Left colon (tissue), 2 donors: ENCODE data around the gene INAFM1. TPM values are rescaled to one million over a fixed set of nuclear protein-coding genes. Genes with fewer than 3 reads are reported as not detected.
"Not testable (repeated sequence)": the region's sequence is repeated elsewhere in the genome, so short reads cannot be mapped to it uniquely, and the experiment has no call there.

Experiments
- ATAC-seq: fragments of 200-7000 bp; cut with Tn5 transposase; one replicate; pipeline ENCODE4 v1.9.1; 2020; ENCODE audit warnings: mild to moderate bottlenecking, moderate library complexity
- DNase-seq, 2 donors: peaks; one replicate each; pipeline ENCODE4 v3.0.0-alpha.2; 2020
- intact Hi-C, 2 donors: fragments of 100-400 bp; cut with DNase I in 1 of 2; cut with micrococcal nuclease in 1 of 2; formaldehyde crosslinking; loops; one replicate each; pipeline versions ENCODE4 v1.11.2 to v1.14.0; 2022; cut with DNase I, micrococcal nuclease
- total RNA-seq, 2 donors: library from RNA; stranded (reverse); fragmentation: NEBNext Ultra II Directional; extraction: Animal tissue kit (Norgen Biotek cat#: 25700); gene quantifications; one replicate each; pipeline ENCODE4 v1.2.1, GENCODE V29; 2021
- donor health status: DM: no; HTN: no; CAD: no.
- donor health status: DM: yes; HTN: yes; CAD: no.

Gene INAFM1
- total RNA-seq, 2 donors from 2014 or later = 13.9 to 14.1 TPM

DNA sequence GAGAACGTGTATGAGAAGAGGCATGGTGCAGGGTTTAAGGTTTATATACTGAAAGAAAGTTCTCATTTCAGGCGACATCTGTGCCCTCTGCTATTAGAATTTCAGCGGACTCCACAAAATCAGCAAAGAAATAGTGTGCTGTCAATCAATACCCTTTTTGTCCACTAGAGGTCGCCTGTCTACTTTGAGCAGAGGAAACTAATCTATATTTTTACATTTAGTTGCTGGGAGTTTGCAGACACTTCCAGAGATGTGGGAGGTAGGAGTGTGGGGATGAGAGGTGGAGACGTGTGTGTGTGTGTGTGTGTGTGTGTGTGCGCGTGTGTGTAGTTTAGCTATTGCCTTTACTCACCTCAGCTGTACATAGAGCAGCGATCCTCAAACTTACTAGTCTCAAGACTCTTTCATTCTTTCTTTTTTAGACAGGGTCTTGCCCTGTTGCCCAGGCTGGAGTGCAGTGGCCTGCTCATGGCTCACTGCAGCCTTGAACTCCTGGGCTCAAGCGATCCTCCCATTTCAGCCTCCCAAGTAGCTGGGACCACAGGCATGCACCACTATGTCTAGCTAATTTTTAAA, 9.7 kb downstream of the INAFM1 start:
- ATAC-seq = peak; percentile 46
- intact Hi-C loops = no loop called here
- no peak for DNase-seq

DNA sequence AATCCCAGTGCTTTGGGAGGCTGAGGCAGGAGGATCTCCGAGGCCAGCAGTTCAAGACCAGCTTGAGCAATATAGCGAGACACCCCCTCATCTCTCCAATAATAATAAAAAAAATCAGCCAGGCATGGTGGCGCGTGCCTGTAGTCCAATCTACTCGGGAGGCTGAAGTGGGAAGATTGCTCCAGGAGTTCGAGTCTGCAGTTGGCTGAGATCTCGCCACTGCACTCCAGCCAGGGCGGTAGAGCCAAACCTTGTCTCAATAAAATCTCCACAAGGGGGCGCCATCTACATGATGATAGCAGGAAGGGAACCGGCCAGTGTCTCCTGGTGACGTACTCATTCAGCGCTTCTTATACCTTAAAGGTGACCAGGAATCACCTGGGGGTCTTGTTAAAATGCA, 21.4 kb downstream of the INAFM1 start:
- ATAC-seq (peak; percentile 95), DNase-seq (peak; percentile 64 to 80)
- intact Hi-C loops = loop anchor here in 1 of 2 donors (10.0 kb wide), 1 partner anchor 129 kb away; no protein-coding TSS in a partner anchor

DNA sequence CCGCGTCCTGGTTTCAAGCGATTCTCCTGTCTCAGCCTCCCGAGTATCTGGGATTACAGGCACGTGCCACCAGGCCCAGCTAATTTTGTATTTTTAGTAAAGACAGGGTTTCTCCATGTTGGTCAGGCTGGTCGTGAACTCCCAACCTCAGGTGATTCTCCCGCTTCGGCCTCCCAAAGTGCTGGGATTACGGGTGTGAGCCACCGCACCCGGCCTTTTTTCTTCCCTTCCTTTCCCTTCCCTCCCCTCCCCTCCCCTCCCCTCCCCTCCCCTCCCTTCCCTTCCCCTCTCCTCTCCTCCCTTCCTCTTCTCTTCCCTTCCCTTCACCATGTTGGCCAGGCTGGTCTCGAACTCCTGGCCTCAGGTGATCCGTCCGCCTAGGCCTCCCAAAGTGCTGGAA, 26.2 kb downstream of the INAFM1 start:
- intact Hi-C loops = loop anchor here in 1 of 2 donors (10.0 kb wide), 1 partner anchor 94 kb away; no protein-coding TSS in a partner anchor
- ATAC-seq, DNase-seq: not testable (repeated sequence)

DNA sequence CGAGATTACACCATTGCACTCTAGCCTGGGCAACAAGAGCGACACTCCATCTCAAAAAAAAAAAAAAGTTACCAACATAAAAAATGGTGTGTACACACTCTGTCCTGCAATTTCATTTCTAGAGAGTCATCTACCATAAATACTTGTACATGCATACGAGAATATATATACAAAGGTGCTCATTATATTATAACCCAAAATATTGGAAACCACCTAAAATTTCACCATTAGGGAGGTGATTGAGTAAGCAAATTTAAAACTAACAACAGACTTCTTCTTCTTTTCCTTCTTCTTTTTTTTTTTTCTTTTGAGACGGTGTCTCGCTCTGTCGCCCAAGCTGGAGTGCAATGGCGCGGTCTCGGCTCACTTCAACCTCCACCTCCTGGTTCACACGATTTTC, 27.6 kb downstream of the INAFM1 start:
- intact Hi-C loops = loop anchor here in 1 of 2 donors (10.0 kb wide), 1 partner anchor 93 kb away; no protein-coding TSS in a partner anchor
- DNase-seq (no peak), ATAC-seq (no peak)

DNA sequence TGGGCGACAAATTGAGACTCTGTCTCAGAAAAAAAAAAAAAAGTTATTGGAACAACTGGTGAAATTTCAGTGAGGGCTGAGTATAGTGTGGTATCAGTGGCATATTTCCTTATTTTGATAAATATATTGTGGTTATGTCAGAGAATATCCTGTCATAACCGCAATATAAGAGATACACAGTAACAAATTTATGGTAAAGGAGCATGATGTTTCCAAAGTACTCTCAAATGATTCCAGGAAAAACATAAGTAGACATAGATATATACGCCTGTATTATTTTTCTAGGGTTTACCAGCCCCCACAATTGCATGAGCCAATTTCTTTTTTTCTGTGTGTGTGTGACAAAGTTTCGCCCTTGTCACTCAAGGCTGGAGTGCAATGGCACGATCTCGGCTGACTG, 29.3 kb downstream of the INAFM1 start:
- intact Hi-C loops = loop anchor here in 1 of 2 donors (10.0 kb wide), 1 partner anchor 91 kb away; no protein-coding TSS in a partner anchor
- no peak for ATAC-seq
- no peak for DNase-seq

DNA sequence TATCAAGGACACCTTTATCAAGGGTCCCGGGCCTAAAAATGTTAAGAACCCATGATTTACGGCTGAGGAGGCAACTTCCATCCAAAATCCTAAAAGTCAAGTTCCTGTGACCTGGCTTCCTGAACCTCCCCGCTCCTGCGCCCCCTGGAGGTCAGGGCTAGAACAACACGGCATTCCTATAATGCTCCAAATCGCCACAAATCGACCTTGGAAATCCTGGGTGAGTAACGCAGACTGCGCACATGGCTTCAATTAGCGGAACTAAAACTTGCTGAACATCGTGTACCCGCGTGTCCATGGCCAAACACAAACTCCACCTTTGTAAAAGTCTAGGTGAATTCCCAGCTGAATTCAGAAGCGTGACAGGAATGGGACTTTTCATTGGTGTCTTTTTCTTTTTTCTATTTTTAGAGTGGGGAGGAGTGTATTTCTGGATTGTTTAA, 30.6 kb downstream of the INAFM1 start:
- ATAC-seq = peak; percentile 49
- peak; percentile 48 to 68 for DNase-seq
- intact Hi-C loops = loop anchor here in 1 of 2 donors (10.0 kb wide), 1 partner anchor 89 kb away; no protein-coding TSS in a partner anchor

DNA sequence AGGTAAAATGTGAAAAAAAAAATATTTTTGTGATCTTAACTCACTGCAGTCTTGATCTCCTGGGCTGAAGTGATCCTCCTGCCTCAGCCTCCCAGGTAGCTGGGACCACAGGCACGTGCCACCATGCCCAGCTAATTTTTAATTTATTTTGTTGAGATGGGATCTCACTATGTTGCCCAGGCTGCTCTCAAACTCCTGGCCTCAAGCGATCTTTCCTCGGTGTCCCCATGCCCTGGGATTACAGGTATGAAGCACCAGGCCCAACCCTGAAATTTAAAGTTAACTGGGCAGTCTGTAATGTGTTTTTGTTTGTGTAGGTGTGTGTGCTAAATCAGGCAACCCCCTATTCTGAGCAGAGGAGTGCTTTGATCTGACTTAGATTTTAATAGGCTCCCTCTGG, 31.6 kb downstream of the INAFM1 start:
- no peak for ATAC-seq
- intact Hi-C loops = loop anchor here in 1 of 2 donors (10.0 kb wide), 1 partner anchor 88 kb away; no protein-coding TSS in a partner anchor

DNA sequence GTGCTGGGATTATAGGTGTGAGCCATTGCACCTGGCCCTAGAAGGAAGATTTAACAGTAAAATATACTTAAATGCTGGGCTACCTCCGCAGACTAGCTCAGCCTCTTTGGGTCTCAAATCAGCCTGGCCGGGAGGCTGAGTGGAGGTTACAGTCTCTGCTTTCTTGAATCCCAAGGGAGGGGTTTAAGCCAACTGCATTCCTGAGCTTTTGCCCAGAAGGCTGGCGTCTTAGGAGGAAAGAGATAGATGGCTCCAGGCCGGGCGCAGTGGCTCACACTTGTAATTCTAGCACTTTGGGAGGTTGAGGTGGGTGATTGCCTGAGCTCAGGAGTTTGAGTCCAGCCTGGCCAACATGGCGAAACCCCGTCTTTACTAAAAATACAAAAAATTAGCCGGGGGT, 34.4 kb downstream of the INAFM1 start:
- DNase-seq (no peak), ATAC-seq (no peak)
- intact Hi-C loops = loop anchor here in 1 of 2 donors (10.0 kb wide), 1 partner anchor 86 kb away; no protein-coding TSS in a partner anchor

More for the DNA sequence above, 31.6 kb downstream of the INAFM1 start:
- DNase-seq = no peak

DNA sequence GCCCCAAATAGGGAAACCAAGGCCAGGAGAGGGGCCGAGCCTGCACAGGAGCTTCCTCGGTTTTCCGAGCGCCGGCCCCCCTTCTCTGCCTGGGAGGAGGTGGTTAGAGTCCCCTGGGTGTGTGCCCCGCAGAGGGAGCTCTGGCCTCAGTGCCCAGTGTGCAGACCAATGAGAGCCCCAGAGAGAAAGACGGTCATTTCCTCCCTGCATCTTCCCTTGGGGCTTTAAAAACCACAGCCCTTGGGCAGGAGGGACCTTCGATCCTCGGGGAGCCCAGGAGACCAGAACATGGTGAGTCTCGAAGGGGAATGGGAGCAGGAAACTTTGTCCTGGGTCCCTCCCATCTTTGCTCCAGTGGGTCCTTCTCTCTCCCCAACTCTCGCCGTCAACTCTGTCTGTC, 34.9 kb downstream of the INAFM1 start, which contains the start of gene C5AR1:
Gene C5AR1 (plus strand): TSS at position 254 of the 400 bp plus-strand sequence. CDS start 35 bp downstream, at position 289.
- intact Hi-C loops = loop anchor here in 1 of 2 donors (10.0 kb wide), 1 partner anchor 85 kb away; no protein-coding TSS in a partner anchor
- no peak for ATAC-seq
- DNase-seq = peak in 1 of 2 donors; percentile 17

DNA sequence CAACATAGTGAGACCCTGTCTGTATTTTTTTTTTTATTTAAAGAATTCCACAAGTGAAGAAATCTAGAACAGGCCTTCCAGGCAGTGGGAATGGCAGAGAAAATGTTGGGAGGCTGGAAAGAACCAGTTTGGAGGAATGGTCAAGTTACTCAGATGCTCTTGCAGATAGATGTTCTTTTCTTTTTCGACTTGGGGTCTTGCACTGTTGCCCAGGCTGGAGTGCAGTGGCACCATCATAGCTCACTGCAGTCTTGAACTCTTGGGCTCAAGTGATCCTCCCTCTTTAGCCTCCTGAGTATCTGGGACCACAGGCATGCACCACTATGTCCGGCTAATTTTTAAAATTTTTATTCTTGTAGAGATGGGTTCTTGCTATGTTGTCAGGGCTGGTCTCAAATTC, 35.6 kb downstream of the INAFM1 start:
- no peak for ATAC-seq
- intact Hi-C loops = no loop called here
- no peak for DNase-seq

DNA sequence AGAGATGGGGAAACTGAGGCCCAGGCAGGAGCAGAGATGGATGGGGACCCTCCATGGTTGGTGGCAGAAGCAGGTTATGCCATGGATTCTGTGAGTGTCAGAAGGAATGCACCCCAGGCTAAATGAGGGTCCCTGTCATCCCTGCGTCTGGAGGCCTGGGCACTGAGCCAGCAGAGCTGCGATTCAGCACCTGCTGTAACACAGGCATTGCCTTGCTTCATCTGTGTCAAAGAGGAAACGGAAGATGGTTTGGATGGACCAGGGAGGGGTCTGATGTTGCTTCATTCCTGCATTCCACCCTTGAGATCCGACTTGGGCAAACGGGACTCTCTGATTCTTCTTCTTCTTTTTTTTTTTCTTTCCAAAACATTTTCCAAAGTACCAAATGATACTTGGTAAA, 36.1 kb downstream of the INAFM1 start:
- DNase-seq = peak in 1 of 2 donors; percentile 26
- intact Hi-C loops = no loop called here
- ATAC-seq = no peak

DNA sequence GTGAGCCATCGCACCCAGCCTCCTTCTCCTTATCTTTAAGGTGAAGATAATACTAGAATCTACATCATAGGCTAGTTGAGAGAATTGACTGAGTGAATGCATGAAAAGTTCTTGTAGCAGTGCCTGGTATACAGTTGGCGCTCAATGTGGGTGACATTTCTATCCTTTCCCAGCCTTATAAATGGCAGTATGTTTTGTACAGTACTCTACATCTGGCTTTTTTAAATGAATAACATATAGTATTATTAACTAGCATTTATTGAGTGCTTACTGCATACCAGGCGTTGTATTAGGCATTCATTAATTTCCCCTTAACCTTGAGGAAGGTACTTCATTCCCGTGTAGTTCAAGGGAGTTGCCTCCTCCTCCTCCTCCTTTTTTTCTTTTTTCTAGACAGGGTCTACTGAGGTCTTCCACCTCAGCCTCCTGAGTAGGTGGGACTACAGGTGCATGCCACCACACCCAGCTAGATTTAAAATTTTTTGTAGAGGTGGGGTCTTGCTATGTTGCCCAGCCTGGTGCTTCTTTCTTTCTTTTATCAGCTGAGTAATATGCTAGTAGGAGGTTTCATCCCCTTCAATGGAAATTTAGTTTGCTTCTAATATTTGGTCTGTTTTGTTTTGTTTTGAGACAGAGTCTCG, 37.8 kb downstream of the INAFM1 start:
- no peak for ATAC-seq
- intact Hi-C loops = no loop called here
- no peak for DNase-seq

DNA sequence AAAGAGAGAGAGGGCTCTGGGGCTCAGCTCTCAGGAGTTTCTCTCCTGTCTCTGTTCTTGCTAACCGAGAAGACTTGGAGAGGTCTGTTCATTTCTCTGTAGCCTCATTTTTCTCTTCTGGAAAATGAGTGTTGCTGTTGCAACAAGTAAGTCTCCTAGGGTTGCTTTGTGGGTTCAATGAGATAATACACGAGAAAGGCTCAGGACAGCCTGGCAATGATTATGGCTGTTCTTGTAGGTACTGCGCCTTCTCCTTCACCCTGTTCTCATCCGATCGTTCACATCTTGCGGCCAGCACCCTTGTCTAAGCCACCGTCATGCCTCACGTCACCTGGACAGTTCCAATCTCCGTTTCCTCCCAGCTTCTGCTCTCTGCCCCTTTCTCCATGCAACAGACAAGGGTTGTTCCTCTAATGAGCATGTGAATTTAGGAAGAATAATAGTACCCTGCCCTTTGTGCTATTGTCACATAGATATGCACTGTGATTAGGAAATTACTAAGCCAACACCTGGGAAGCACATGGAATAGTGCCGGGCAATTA, 39.1 kb downstream of the INAFM1 start:
- intact Hi-C loops = no loop called here
- ATAC-seq = no peak
- DNase-seq = no peak

DNA sequence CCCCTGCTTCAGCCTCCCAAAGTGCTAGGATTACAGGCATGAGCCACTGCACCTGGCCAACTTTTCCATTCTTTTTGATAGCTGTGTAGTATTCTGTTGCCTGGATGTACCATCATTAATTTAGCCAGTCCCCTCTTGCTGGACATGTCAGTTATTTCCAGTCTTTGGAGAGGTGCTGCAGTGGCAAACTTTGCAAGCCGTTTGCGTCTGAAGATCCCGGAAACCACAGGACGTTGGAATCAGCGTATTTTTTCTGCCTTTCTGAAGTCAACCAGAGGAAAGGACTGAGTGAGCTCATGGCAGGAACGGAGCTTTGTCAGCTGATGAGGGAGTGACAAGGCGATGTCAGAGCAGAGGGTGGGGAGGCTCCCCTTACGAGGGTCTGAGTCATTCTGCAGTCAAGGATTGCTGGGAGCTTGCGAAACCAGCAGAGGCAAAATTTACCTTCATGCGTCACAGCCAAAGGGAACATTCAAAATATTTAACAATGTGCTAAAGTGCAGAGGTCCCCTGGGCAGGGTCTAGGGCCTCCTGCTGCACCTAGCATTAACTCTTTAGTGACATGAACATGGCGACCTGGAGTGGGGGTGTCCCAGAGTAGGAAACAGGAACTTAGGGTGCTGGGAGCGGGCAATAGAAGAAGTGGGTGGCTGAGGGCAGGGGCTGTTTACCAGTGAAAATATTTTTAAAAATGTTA, 40.6 kb downstream of the INAFM1 start:
- peak; percentile 46 for ATAC-seq
- DNase-seq = peak in 1 of 2 donors; percentile 47
- intact Hi-C loops = no loop called here

DNA sequence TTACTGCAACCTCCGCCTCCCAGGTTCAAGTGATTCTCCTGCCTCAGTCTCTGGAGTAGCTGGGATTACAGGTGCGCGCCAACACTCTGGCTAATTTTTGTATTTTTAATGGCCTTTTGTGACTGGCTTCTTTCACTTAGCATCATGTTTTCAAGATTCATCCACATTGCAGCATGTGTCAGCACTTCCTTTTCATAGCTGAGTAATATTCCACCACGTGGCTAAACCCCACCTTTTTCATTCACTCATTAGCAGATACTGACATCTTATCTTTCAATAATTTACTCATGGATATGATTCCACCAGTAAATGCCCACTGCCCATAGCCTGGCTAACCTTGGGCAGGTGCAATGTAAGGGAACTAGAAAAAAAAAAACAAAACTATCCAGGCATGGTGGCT, 41.8 kb downstream of the INAFM1 start:
- intact Hi-C loops = no loop called here
- ATAC-seq (no peak), DNase-seq (no peak)

DNA sequence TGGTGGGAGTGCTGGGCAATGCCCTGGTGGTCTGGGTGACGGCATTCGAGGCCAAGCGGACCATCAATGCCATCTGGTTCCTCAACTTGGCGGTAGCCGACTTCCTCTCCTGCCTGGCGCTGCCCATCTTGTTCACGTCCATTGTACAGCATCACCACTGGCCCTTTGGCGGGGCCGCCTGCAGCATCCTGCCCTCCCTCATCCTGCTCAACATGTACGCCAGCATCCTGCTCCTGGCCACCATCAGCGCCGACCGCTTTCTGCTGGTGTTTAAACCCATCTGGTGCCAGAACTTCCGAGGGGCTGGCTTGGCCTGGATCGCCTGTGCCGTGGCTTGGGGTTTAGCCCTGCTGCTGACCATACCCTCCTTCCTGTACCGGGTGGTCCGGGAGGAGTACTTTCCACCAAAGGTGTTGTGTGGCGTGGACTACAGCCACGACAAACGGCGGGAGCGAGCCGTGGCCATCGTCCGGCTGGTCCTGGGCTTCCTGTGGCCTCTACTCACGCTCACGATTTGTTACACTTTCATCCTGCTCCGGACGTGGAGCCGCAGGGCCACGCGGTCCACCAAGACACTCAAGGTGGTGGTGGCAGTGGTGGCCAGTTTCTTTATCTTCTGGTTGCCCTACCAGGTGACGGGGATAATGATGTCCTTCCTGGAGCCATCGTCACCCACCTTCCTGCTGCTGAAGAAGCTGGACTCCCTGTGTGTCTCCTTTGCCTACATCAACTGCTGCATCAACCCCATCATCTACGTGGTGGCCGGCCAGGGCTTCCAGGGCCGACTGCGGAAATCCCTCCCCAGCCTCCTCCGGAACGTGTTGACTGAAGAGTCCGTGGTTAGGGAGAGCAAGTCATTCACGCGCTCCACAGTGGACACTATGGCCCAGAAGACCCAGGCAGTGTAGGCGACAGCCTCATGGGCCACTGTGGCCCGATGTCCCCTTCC, 45.5 kb downstream of the INAFM1 start:
- ATAC-seq = no peak
- no peak for DNase-seq
- intact Hi-C loops = no loop called here

DNA sequence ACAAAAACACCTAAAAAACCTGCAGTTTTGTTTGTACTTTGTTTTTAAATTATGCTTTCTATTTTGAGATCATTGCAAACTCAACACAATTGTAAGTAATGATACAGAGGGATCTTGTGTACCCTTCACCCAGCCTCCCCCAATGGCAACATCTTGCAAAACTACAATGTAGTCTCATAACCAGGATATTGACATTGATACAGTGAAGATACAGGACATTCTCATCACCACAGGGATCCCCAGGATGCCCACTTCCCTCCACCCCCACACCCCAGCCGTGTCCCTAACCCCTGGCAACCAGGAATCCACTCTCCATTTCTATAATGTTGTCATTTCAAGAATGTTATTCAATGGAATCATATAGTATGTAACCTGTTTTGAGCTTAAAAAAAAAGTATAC, 46.9 kb downstream of the INAFM1 start:
- ATAC-seq (no peak), DNase-seq (no peak)
- intact Hi-C loops = no loop called here

DNA sequence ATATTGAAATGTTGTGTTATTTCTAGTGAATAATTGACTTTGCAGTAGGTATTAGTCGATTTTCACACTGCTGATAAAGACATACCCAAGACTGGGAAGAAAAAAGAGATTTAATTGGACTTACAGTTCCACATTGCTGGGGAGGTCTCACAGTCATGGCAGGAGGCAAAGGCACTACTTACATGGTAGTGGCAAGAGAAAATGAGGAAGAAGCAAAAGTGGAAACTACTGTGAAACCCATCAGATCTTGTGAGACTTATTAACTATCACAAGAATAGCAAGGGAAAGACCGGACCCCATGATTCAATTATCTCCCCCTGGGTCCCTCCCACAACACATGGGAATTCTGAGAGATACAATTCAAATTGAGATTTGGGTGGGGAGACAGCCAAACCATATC, 47.4 kb downstream of the INAFM1 start:
- intact Hi-C loops = no loop called here
- ATAC-seq (no peak), DNase-seq (no peak)
